HepG2 (cell line): ENCODE data around the gene PROC. TPM values are rescaled to one million over a fixed set of nuclear protein-coding genes. Genes with fewer than 3 reads are reported as not detected.

Experiments
- CAMTA2 ChIP-seq: sonication (generic); formaldehyde crosslinking; IDR thresholded peaks from 2 replicates; pipeline ENCODE4 v1.4.0; 2020; ENCODE audit warnings: mild to moderate bottlenecking, missing genetic modification reagents, borderline replicate concordance
- CEBPZ ChIP-seq: IDR thresholded peaks from 2 replicates; pipeline ENCODE4 v1.6.1; 2012; ENCODE audit warnings: low read length, improper control_type of control experiment
- CREB1 ChIP-seq, 2 experiments: fragments of 450-650 bp in 1 of 2; IDR thresholded peaks; 2 replicates each; pipeline ENCODE4 v1.6.1; 2016 to 2017; ENCODE audit warnings: control low read depth in 1 of 2, mild to moderate bottlenecking in 1 of 2, missing compliant biosample characterization in 1 of 2, missing genetic modification characterization in 1 of 2
- ETV5 ChIP-seq: IDR thresholded peaks from 2 replicates; pipeline ENCODE4 v1.6.1; 2018; ENCODE audit warnings: missing biosample characterization, missing genetic modification reagents, inconsistent platforms, borderline replicate concordance
- FOXM1 ChIP-seq: sonication (generic); formaldehyde crosslinking; IDR thresholded peaks from 2 replicates; pipeline ENCODE4 v1.5.0; 2020; ENCODE audit warnings: missing genetic modification reagents
- FUBP1 ChIP-seq: sonication (generic); formaldehyde crosslinking; IDR thresholded peaks from 2 replicates; pipeline ENCODE4 v1.5.1; 2020; ENCODE audit warnings: missing genetic modification reagents, mild to moderate bottlenecking, borderline replicate concordance
- HMGA1 ChIP-seq: sonication (generic); formaldehyde crosslinking; conservative IDR thresholded peaks from 2 replicates; pipeline ENCODE4 v1.4.0; 2020; ENCODE audit warnings: missing genetic modification reagents
- KAT2B ChIP-seq: fragments of 150-350 bp; IDR thresholded peaks from 2 replicates; pipeline ENCODE4 v1.6.1; 2014; ENCODE audit warnings: low read depth, low read length, borderline replicate concordance
- KAT7 ChIP-seq: IDR thresholded peaks from 2 replicates; pipeline ENCODE4 v1.6.1; 2018; ENCODE audit warnings: borderline replicate concordance, missing compliant biosample characterization
- NKX3-1 ChIP-seq: sonication (generic); formaldehyde crosslinking; IDR thresholded peaks from 2 replicates; pipeline ENCODE4 v1.5.0; 2020; ENCODE audit warnings: missing genetic modification reagents
- NR3C1 ChIP-seq: sonication (generic); formaldehyde crosslinking; IDR thresholded peaks from 2 replicates; pipeline ENCODE4 v1.4.0; 2020; ENCODE audit warnings: missing genetic modification reagents
- REXO4 ChIP-seq: sonication (generic); formaldehyde crosslinking; IDR thresholded peaks from 2 replicates; pipeline ENCODE4 v1.8.0; 2022; ENCODE audit warnings: missing genetic modification reagents, mild to moderate bottlenecking, borderline replicate concordance
- THRA ChIP-seq: sonication (generic); formaldehyde crosslinking; IDR thresholded peaks from 2 replicates; pipeline ENCODE4 v1.4.0; 2020; ENCODE audit warnings: missing genetic modification reagents, borderline replicate concordance
- ZBTB1 ChIP-seq: sonication (generic); formaldehyde crosslinking; IDR thresholded peaks from 2 replicates; pipeline ENCODE4 v1.4.0; 2020; ENCODE audit warnings: missing genetic modification reagents, borderline replicate concordance
- ZBTB43 ChIP-seq: sonication (generic); formaldehyde crosslinking; conservative IDR thresholded peaks from 2 replicates; pipeline ENCODE4 v1.4.0; 2020; ENCODE audit warnings: missing genetic modification reagents
- ZNF30 ChIP-seq: sonication (generic); formaldehyde crosslinking; IDR thresholded peaks from 2 replicates; pipeline ENCODE4 v1.5.0; 2020; ENCODE audit warnings: mild to moderate bottlenecking, missing genetic modification reagents
- ZNF333 ChIP-seq: sonication (generic); formaldehyde crosslinking; IDR thresholded peaks from 2 replicates; pipeline ENCODE4 v1.4.0; 2020; ENCODE audit warnings: mild to moderate bottlenecking, missing genetic modification reagents, borderline replicate concordance
- ZNF570 ChIP-seq: sonication (generic); formaldehyde crosslinking; IDR thresholded peaks from 2 replicates; pipeline ENCODE4 v1.4.0; 2020; ENCODE audit warnings: mild to moderate bottlenecking, missing genetic modification reagents, borderline replicate concordance
- ZNF883 ChIP-seq: sonication (generic); formaldehyde crosslinking; IDR thresholded peaks from 2 replicates; pipeline ENCODE4 v1.5.1; 2020; ENCODE audit warnings: mild to moderate bottlenecking, missing genetic modification reagents; ENCODE audit errors: not compliant biosample characterization
- ZSCAN30 ChIP-seq: sonication (generic); formaldehyde crosslinking; IDR thresholded peaks from 2 replicates; pipeline ENCODE4 v1.5.0; 2020; ENCODE audit warnings: mild to moderate bottlenecking, missing genetic modification reagents
- polyA plus RNA-seq, 8 experiments: library from polyadenylated mRNA; depleted of rRNA in 3 of 8; stranded (reverse) in 7 of 8; unstranded in 1 of 8; fragments of >200 nt; fragmentation: Illumina TruSeq in 4 of 8; extraction: Trizol in 4 of 8; gene quantifications; 2 replicates each; pipeline versions ENCODE4 v1.2.1 to v1.2.3, GENCODE V29; 2011 to 2016; ENCODE audit warnings: low read depth in 4 of 8, missing spikeins in 1 of 8, mixed read lengths in 1 of 8; ENCODE audit not compliant: insufficient read depth in 1 of 8
- total RNA-seq, 5 experiments: library from RNA; depleted of rRNA; stranded (reverse); fragments of >200 nt; fragmentation: Illumina TruSeq; extraction: Trizol; gene quantifications; 2 replicates each; pipeline ENCODE4 v1.2.3, GENCODE V29; 2016; ENCODE audit warnings: low read depth in 1 of 5

PROC gene
- total and polyA plus RNA-seq, 2 of the 13 experiments (the other 11 are each of a cell fraction or from before 2014, with no cell fraction given) = 134 to 185 TPM

GRCh38 chr2:127414638-127415592 is 3.3 kb upstream of the PROC start (continued):
- TF ChIP-seq CAMTA2 (CRISPR knock-in tag) = no peak
- TF ChIP-seq NKX3-1 (CRISPR knock-in tag) = no peak
- TF ChIP-seq ZSCAN30 (CRISPR knock-in tag) = no peak
- no peak for TF ChIP-seq KAT2B
- no peak for TF ChIP-seq REXO4 (CRISPR knock-in tag)
- TF ChIP-seq KAT7 = no peak
- no peak for TF ChIP-seq ZNF883 (CRISPR knock-in tag)
- TF ChIP-seq FOXM1 = no peak
- TF ChIP-seq NR3C1 (CRISPR knock-in tag) = no peak
- no peak for TF ChIP-seq ZBTB43 (CRISPR knock-in tag)
- TF ChIP-seq CREB1 (IDR thresholded peaks at IDR 0.05) = no peak
- no peak for TF ChIP-seq CREB1 (CRISPR knock-in tag; IDR thresholded peaks at IDR 0.05)
- no peak for TF ChIP-seq HMGA1 (CRISPR knock-in tag)
- no peak for TF ChIP-seq ZNF570
- TF ChIP-seq THRA (CRISPR knock-in tag) = peak; percentile 78; the same call in 1 of the 2 replicates
- TF ChIP-seq ZNF333 = no peak
- TF ChIP-seq ZNF30 (CRISPR knock-in tag) = no peak
- no peak for TF ChIP-seq CEBPZ
- TF ChIP-seq ZBTB1 (CRISPR knock-in tag) = no peak
- peak; percentile 33; the same call in 1 of the 2 replicates for TF ChIP-seq FUBP1
- TF ChIP-seq ETV5 (CRISPR knock-in tag) = peak; percentile 26; the same call in 1 of the 2 replicates
